Liver (tissue), 9 donors: ENCODE measurements around the gene SBK1. TPM values are rescaled to one million over a fixed set of nuclear protein-coding genes. Genes with fewer than 3 reads are reported as not detected.
A peak's percentile ranks its signal among the peaks of the same experiment; 100 is the strongest.

Experiments used
- DNase-seq: peaks from one replicate; pipeline ENCODE4 v3.0.0-alpha.2; 2017; ENCODE audit warnings: low spot score
- H3K27ac ChIP-seq, 2 donors: one replicate each; pipeline ENCODE4 v1.7.0; 2013; ENCODE audit warnings: inconsistent platforms in 2 of 2, low read length in 2 of 2, control low read depth in 1 of 2, low read depth in 1 of 2, mild to moderate bottlenecking in 1 of 2
- H3K27me3 ChIP-seq, 4 donors: one replicate each; pipeline versions ENCODE4 v1.6.1 to v1.7.0; 2013; ENCODE audit warnings: low read length in 3 of 4, inconsistent platforms in 1 of 4, mild to moderate bottlenecking in 1 of 4, moderate library complexity in 1 of 4; ENCODE audit not compliant: control insufficient read depth in 4 of 4, insufficient read depth in 4 of 4
- H3K36me3 ChIP-seq, 4 donors: one replicate each; pipeline versions ENCODE4 v1.6.1 to v1.7.0; 2013; ENCODE audit warnings: low read length in 3 of 4, mild to moderate bottlenecking in 3 of 4, low read depth in 1 of 4, moderate library complexity in 1 of 4; ENCODE audit not compliant: control insufficient read depth in 4 of 4, insufficient read depth in 3 of 4
- H3K4me1 ChIP-seq, 4 donors: one replicate each; pipeline versions ENCODE4 v1.6.1 to v1.7.0; 2013; ENCODE audit warnings: low read length in 3 of 4, mild to moderate bottlenecking in 3 of 4, moderate library complexity in 1 of 4; ENCODE audit not compliant: control insufficient read depth in 4 of 4, insufficient read depth in 4 of 4
- H3K4me3 ChIP-seq, 3 donors: one replicate each; pipeline versions ENCODE4 v1.6.1 to v1.7.0; 2013; ENCODE audit warnings: low read length in 3 of 3, control low read depth in 1 of 3, low read depth in 1 of 3, mild to moderate bottlenecking in 1 of 3
- H3K9ac ChIP-seq, 2 donors: one replicate each; pipeline ENCODE4 v1.7.0; 2013; ENCODE audit warnings: low read length in 2 of 2, mild to moderate bottlenecking in 2 of 2, moderate library complexity in 2 of 2, control low read depth in 1 of 2, low read depth in 1 of 2
- H3K9me3 ChIP-seq, 4 donors: one replicate each; pipeline versions ENCODE4 v1.6.1 to v1.7.0; 2013; ENCODE audit warnings: low read length in 3 of 4; ENCODE audit not compliant: control insufficient read depth in 4 of 4
- CTCF ChIP-seq: fragments of 150-350 bp; IDR thresholded peaks from 2 replicates; pipeline ENCODE4 v1.5.1; 2017; ENCODE audit warnings: improper control_type of control experiment, low read depth, low read length; ENCODE audit not compliant: missing input control
- EGR1 ChIP-seq, 2 donors: IDR thresholded peaks; 2 replicates each; pipeline ENCODE4 v1.6.1; 2016 to 2018; ENCODE audit warnings: antibody characterized with exemption in 2 of 2, low read depth in 2 of 2
- FOXA1 ChIP-seq: IDR thresholded peaks from 2 replicates; pipeline ENCODE4 v1.6.1; 2016; ENCODE audit warnings: antibody characterized with exemption
- FOXA2 ChIP-seq: IDR thresholded peaks from 2 replicates; pipeline ENCODE4 v1.6.1; 2016; ENCODE audit warnings: antibody characterized with exemption
- HNF4A ChIP-seq, 2 donors: conservative IDR thresholded peaks; 2 replicates each; pipeline ENCODE4 v1.6.1; 2016; ENCODE audit warnings: antibody characterized with exemption in 2 of 2, mild to moderate bottlenecking in 2 of 2
- HNF4G ChIP-seq: IDR thresholded peaks from 2 replicates; pipeline ENCODE4 v1.6.1; 2016; ENCODE audit warnings: antibody characterized with exemption
- JUND ChIP-seq, 2 donors: IDR thresholded peaks; 2 replicates each; pipeline ENCODE4 v1.6.1; 2016; ENCODE audit warnings: antibody characterized with exemption in 2 of 2
- NR2F2 ChIP-seq: IDR thresholded peaks from 2 replicates; pipeline ENCODE4 v1.6.1; 2016; ENCODE audit warnings: antibody characterized with exemption
- RAD21 ChIP-seq, 2 donors: IDR thresholded peaks; 2 replicates each; pipeline ENCODE4 v1.6.1; 2016; ENCODE audit warnings: antibody characterized with exemption in 2 of 2, mild to moderate bottlenecking in 2 of 2
- RXRA ChIP-seq, 2 donors: IDR thresholded peaks; 2 replicates each; pipeline ENCODE4 v1.6.1; 2017 to 2018; ENCODE audit warnings: antibody characterized with exemption in 2 of 2, mild to moderate bottlenecking in 1 of 2
- SP1 ChIP-seq: IDR thresholded peaks from 2 replicates; pipeline ENCODE4 v1.6.1; 2018; ENCODE audit warnings: antibody characterized with exemption, mild to moderate bottlenecking
- TAF1 ChIP-seq: conservative IDR thresholded peaks from 2 replicates; pipeline ENCODE4 v1.6.1; 2016; ENCODE audit warnings: antibody characterized with exemption, mild to moderate bottlenecking
- YY1 ChIP-seq: IDR thresholded peaks from 2 replicates; pipeline ENCODE4 v1.6.1; 2016; ENCODE audit warnings: antibody characterized with exemption, mild to moderate bottlenecking
- ZBTB33 ChIP-seq: IDR thresholded peaks from 2 replicates; pipeline ENCODE4 v1.6.1; 2016; ENCODE audit warnings: antibody characterized with exemption
- WGBS: extraction: QIAGEN DNeasy Blood & Tissue Kit; methylation state at CpG from one replicate; pipeline ENCODE4 v1.1.7; 2013; 5-methylcytosine and 5-hydroxymethylcytosine counted together
- polyA plus RNA-seq, 2 donors: library from polyadenylated mRNA; stranded (reverse) in 1 of 2; unstranded in 1 of 2; fragments of 200-250 nt in 1 of 2; fragments of >200 nt in 1 of 2; fragmentation: Nextera tagmentation in 1 of 2; extraction: Ambion mirVana in 1 of 2; gene quantifications; one replicate each; pipeline versions ENCODE4 v1.2.1 to v1.2.3, GENCODE V29; 2013 to 2015
- total RNA-seq, 2 donors: library from RNA; depleted of rRNA; stranded (reverse); fragments of >200 nt; gene quantifications; one replicate each; pipeline ENCODE4 v1.2.3, GENCODE V29; 2014
- TF ChIP-seq, protein P1 (sequence below): IDR thresholded peaks from 2 replicates; pipeline ENCODE4 v1.6.1; 2016; ENCODE audit warnings: antibody characterized with exemption
- TF ChIP-seq, protein P2 (sequence below): IDR thresholded peaks from 2 replicates; pipeline ENCODE4 v1.6.1; 2016; ENCODE audit warnings: antibody characterized with exemption, mild to moderate bottlenecking
- donor health status: healthy.
- donor health status: healthy.
- donor health status: healthy.
- donor health status: healthy.
- donor health status: healthy.

Gene SBK1
- total and polyA plus RNA-seq, 4 donors: 0.05 to 0.08 (median 0.07) TPM; not detected in 1

- H3K9ac ChIP-seq: no peak overlapping the region
- no peaks in the 10 kb centered on the region for H3K9me3 ChIP-seq
- no peak for DNase-seq
- no peak overlapping the region for H3K4me3 ChIP-seq
- H3K27ac ChIP-seq: no peak overlapping the region
- peaks cover 0 to 4% (median 1%) of the 10 kb centered on the region in 4 donors for H3K4me1 ChIP-seq
- no peaks in the 10 kb centered on the region for H3K36me3 ChIP-seq
- no peaks in the 10 kb centered on the region for H3K27me3 ChIP-seq
- no peak for TF ChIP-seq TAF1
Measured at GRCh38 chr16:28303132-28303531, 10.8 kb downstream of the SBK1 start.

DNA sequence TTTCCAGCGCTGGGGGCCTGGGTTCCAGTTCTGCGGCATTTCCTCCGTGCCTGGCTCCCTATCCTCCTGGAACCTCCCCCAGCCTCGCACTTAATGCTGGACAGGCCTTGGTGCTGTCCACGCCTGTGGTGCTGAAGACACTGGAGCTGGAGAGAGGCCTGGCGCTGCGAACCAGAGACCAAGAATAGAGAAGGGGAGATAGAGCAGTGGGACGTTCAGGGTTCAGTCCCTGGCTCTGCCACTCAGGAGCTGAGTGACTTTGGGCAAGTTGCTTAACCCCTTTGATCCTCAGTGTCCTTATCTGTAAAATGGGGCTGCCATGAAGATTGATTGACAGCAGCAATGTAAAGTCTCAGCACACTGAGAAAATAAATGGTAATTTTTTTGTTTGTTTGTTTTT is 11.9 kb downstream of the SBK1 start:
- peak; percentile 49 for DNase-seq
- H3K4me3 ChIP-seq: no peak overlapping the region
- WGBS: 67% methylated on average over 8 of the region's 8 CpGs

GRCh38 chr16:28307936-28308335 is 15.6 kb downstream of the SBK1 start:
- Histone ChIP-seq H3K9ac (no peak overlapping the region), H3K9me3 (no peaks in the 10 kb centered on the region), H3K27me3 (no peaks in the 10 kb centered on the region), H3K27ac (no peak overlapping the region), H3K4me3 (no peak overlapping the region), H3K36me3 (no peaks in the 10 kb centered on the region), H3K4me1 (peaks cover 0 to 4% (median 1%) of the 10 kb centered on the region in 4 donors)
- DNase-seq: no peak
- WGBS: 39% methylated on average over 5 of the region's 5 CpGs
- peak in 1 of 2 donors; percentile 50 for TF ChIP-seq JUND (IDR thresholded peaks at IDR 0.05)
- peak; percentile 68 for TF ChIP-seq SP1
- TF ChIP-seq HNF4G: no peak
- no peak for TF ChIP-seq CTCF
- TF ChIP-seq HNF4A (conservative IDR thresholded peaks at IDR 0.05): peak; percentile 60 to 67
- TF ChIP-seq RAD21 (IDR thresholded peaks at IDR 0.05): no peak
- peak; percentile 81 to 90 for TF ChIP-seq RXRA (IDR thresholded peaks at IDR 0.05)
- TF ChIP-seq YY1: no peak
- TF ChIP-seq ZBTB33: no peak
- no peak for TF ChIP-seq EGR1 (IDR thresholded peaks at IDR 0.05; ENCODE audit: low read depth in 2 of 2)
- TF ChIP-seq, protein P1, sequence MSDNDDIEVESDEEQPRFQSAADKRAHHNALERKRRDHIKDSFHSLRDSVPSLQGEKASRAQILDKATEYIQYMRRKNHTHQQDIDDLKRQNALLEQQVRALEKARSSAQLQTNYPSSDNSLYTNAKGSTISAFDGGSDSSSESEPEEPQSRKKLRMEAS: no peak
- TF ChIP-seq FOXA2: peak; percentile 50
- no peak for TF ChIP-seq TAF1
- peak; percentile 15 for TF ChIP-seq FOXA1
- TF ChIP-seq NR2F2: no peak
- TF ChIP-seq, protein P2, sequence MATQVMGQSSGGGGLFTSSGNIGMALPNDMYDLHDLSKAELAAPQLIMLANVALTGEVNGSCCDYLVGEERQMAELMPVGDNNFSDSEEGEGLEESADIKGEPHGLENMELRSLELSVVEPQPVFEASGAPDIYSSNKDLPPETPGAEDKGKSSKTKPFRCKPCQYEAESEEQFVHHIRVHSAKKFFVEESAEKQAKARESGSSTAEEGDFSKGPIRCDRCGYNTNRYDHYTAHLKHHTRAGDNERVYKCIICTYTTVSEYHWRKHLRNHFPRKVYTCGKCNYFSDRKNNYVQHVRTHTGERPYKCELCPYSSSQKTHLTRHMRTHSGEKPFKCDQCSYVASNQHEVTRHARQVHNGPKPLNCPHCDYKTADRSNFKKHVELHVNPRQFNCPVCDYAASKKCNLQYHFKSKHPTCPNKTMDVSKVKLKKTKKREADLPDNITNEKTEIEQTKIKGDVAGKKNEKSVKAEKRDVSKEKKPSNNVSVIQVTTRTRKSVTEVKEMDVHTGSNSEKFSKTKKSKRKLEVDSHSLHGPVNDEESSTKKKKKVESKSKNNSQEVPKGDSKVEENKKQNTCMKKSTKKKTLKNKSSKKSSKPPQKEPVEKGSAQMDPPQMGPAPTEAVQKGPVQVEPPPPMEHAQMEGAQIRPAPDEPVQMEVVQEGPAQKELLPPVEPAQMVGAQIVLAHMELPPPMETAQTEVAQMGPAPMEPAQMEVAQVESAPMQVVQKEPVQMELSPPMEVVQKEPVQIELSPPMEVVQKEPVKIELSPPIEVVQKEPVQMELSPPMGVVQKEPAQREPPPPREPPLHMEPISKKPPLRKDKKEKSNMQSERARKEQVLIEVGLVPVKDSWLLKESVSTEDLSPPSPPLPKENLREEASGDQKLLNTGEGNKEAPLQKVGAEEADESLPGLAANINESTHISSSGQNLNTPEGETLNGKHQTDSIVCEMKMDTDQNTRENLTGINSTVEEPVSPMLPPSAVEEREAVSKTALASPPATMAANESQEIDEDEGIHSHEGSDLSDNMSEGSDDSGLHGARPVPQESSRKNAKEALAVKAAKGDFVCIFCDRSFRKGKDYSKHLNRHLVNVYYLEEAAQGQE: peak; percentile 53

More for the DNA sequence above, 11.9 kb downstream of the SBK1 start:
- no peak overlapping the region for H3K9ac ChIP-seq
- no peaks in the 10 kb centered on the region for H3K36me3 ChIP-seq
- no peak overlapping the region for H3K27ac ChIP-seq
- H3K27me3 ChIP-seq: no peaks in the 10 kb centered on the region
- no peaks in the 10 kb centered on the region for H3K9me3 ChIP-seq
- H3K4me1 ChIP-seq: peaks cover 0 to 4% (median 1%) of the 10 kb centered on the region in 4 donors
- TF ChIP-seq, protein P2: peak; percentile 99
- no peak for TF ChIP-seq FOXA1
